Measurements from ENCODE around the gene ABCC1.

GRCh38 chr16:16127469-16128116 is 178.2 kb downstream of the ABCC1 start:
- TF ChIP-seq CTCF (IDR thresholded peaks at IDR 0.05; ENCODE audit: low read length), result peak; percentile 80
- TF ChIP-seq EZH2 (IDR thresholded peaks at IDR 0.05; ENCODE audit: borderline replicate concordance, low read length), result no peak
